ENCODE measurements around the gene TMEM143. TPM values are rescaled to one million over a fixed set of nuclear protein-coding genes. Genes with fewer than 3 reads are reported as not detected.

TMEM143 gene
- total RNA-seq, 1 donor from 2014 or later: 11.2 TPM

DNA sequence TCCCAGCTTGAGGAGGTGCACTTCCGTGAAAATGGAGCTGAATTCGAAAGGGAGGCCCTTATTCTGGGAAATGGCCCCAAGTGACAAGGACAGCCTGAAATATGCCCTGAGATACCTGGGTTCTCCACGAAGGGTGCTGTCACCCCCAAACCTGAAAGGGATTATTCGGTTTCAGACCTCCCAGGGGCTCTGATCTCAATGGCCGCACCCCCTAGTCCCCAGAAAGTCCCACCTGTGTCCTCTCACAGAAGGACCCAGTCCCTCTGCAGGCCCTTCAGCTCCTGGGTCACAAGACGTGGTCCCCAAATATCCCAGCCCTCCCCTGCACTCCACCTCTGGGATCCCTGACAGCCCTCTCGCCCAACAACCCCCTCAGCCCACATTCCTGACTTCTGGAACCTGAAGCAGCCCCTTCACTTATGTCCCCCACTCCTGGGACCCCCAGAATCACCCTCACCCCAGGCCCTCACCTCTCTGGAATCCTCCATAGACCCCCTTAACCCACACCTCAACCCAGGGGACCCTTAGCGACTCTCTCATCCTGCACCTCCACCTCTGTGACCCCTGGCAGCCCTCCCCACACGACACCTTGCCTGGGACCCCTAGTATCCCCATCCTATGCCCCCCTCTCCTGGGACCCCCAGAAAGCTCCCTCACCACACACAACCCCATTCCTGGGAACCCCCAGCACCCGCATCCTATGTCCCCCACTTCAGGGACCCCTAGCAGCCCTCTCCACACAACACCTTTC is 1.0 kb upstream of the TMEM143 start:
- intact Hi-C loops (cut with DNase I): no loop called here
- DNase-seq (ENCODE audit: low spot score) (peak; percentile 69), ATAC-seq (no peak)

GRCh38 chr19:48363500-48363809 is 285 bp downstream of the TMEM143 start:
- intact Hi-C loops (cut with DNase I): no loop called here
- peak; percentile 19 for ATAC-seq
- DNase-seq (ENCODE audit: low spot score): peak; percentile 86

GRCh38 chr19:48362716-48363499 is 832 bp downstream of the TMEM143 start:
- ATAC-seq (peak; percentile 94), DNase-seq (ENCODE audit: low spot score) (peak; percentile 96)
- intact Hi-C loops (cut with DNase I): no loop called here

- no peak for ATAC-seq
- intact Hi-C loops (cut with DNase I): no loop called here
- no peak for DNase-seq (ENCODE audit: low spot score)
These were observed 1.8 kb downstream of the TMEM143 start for GRCh38 chr19:48361912-48362311.

- intact Hi-C loops (cut with DNase I): no loop called here
- no peak for ATAC-seq
- DNase-seq (ENCODE audit: low spot score): no peak
These were observed 4.6 kb downstream of the TMEM143 start for GRCh38 chr19:48359123-48359522.

- no peak for ATAC-seq
- DNase-seq (ENCODE audit: low spot score): no peak
- intact Hi-C loops (cut with DNase I): no loop called here
These were observed 8.3 kb downstream of the TMEM143 start for GRCh38 chr19:48355365-48355954.

DNA sequence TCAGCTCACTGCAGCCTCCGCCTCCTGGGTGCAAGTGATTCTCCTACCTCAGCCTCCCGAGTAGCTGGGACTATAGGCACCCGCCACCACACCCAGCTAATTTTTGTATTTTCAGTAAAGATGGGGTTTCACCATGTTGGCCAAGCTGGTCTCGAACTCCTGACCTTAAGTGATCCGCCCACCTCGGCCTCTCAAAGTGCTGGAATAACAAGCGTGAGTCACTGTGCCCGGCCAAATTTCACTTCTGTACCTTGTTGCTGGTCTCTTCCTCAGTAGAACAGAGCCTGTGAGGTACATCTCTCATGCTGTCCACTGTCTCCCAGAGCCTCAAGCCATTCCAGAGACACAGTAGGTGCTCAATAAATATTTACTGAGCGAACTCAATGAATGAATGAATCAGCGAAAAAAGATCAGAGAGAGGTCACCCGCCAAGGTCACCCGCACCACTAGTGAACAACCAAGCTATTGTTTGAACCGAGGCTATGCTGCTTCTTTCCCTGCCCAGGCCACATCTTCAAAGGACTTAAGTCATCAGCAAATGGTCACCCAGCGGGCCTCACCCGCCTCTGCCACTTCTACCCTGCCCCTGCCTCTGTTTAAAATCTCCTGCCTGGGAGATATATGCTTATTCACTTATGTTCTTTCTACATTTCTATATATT is 9.3 kb downstream of the TMEM143 start:
- no peak for DNase-seq (ENCODE audit: low spot score)
- intact Hi-C loops (cut with DNase I): no loop called here
- ATAC-seq: no peak

- DNase-seq (ENCODE audit: low spot score) (no peak), ATAC-seq (no peak)
- intact Hi-C loops (cut with DNase I): no loop called here
These were observed 10.1 kb downstream of the TMEM143 start for GRCh38 chr19:48353677-48354076.

DNA sequence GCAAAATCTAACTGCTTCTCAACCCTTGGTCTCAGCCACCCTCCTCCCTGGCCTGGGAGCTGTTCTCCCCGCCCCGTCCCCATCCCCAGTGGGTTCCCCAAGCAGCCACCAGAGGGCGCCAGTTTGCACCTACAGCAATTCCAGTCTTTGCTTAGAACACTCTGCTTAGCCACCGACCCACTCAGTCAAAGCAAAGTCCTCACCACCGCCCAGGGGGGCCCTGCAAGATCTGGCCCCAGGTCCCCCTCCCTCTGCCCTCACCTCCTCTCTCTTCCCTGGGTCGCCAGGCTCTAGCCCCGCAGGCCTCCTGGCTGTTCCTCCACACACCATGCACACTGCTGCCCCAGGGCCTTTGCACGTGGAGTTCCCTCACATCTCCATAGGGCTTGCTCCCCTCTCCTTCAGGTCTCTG is 12.4 kb downstream of the TMEM143 start:
- intact Hi-C loops (cut with DNase I): no loop called here

GRCh38 chr19:48350856-48351255 is 12.9 kb downstream of the TMEM143 start:
- ATAC-seq (no peak), DNase-seq (ENCODE audit: low spot score) (no peak)
- intact Hi-C loops (cut with DNase I): no loop called here

More for the DNA sequence above, 12.4 kb downstream of the TMEM143 start:
- DNase-seq (ENCODE audit: low spot score) (peak; percentile 78), ATAC-seq (peak; percentile 60)

GRCh38 chr19:48348737-48349136 is 15.0 kb downstream of the TMEM143 start:
- intact Hi-C loops (cut with DNase I): no loop called here
- DNase-seq (ENCODE audit: low spot score) (no peak), ATAC-seq (no peak)

DNA sequence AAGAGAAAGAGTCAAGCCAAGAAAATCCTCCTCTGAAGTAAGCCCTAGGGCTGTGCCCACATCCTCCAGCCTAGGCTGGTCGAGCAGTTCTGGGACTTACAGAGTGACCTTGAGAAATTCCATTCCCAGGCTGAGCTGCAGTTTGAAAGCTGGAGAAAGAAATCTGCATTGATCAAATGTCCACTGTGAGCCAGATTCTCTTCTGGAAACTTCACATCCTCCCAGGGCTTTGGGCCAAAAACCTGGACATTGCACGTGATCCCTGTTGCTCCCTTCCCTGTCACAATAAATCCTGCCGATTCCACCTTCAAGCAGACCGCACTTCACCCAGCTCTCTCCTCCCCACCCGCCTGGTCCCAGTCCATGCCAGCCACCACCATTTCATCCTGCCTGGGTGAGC is 15.7 kb downstream of the TMEM143 start:
- ATAC-seq (no peak), DNase-seq (ENCODE audit: low spot score) (no peak)

DNA sequence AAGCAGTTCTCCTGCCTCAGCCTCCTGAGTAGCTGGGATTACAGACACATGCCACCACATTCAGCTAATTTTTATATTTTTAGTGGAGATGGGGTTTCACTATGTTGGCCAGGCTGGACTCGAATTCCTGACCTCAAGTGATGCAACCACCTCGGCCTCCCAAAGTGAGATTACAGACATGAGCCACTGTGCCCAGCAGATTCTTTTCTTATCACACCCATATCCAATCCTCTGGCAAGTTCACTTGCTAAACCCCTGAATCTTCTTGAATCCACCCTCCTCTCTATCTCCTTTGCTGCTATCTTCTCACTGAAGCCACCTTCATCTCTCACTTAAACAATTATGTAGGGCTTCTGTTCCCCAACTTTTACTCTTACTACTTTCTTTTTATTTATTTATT is 17.5 kb downstream of the TMEM143 start:
- ATAC-seq: no peak
- no peak for DNase-seq (ENCODE audit: low spot score)
- intact Hi-C loops (cut with DNase I): no loop called here

More for the DNA sequence above, 15.7 kb downstream of the TMEM143 start:
- intact Hi-C loops (cut with DNase I): no loop called here

DNA sequence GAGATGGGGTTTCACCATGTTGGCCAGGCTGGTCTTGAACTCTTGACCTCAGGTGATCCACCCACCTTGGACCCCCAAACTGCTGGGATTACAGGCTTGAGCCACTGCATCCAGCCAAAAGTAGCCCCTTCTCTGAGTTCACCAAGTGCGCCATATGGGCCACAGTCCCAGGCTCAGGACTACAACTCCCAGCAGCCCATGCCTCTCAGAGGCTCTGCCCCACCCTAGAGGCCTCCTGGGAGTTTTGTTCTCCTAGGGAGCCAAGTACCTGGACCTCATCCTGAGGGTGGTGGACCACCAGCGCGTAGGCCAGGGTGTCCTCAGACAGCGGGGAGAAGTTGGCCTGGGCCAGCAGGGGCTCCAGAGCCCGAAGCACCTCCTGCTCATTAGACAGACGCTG is 18.8 kb downstream of the TMEM143 start:
- intact Hi-C loops (cut with DNase I): no loop called here
- no peak for DNase-seq (ENCODE audit: low spot score)
- ATAC-seq: no peak

GRCh38 chr19:48342841-48343540 is 20.7 kb downstream of the TMEM143 start:
- DNase-seq (ENCODE audit: low spot score) (no peak), ATAC-seq (no peak)
- intact Hi-C loops (cut with DNase I): no loop called here

GRCh38 chr19:48342414-48342738 is 21.4 kb downstream of the TMEM143 start:
- ATAC-seq: no peak
- intact Hi-C loops (cut with DNase I): no loop called here
- DNase-seq (ENCODE audit: low spot score): no peak

- DNase-seq (ENCODE audit: low spot score) (no peak), ATAC-seq (no peak)
- intact Hi-C loops (cut with DNase I): no loop called here
These were observed 22.0 kb downstream of the TMEM143 start for GRCh38 chr19:48341515-48342413.

GRCh38 chr19:48340995-48341394 is 22.7 kb downstream of the TMEM143 start:
- intact Hi-C loops (cut with DNase I): no loop called here

More at GRCh38 chr19:48340995-48341394, 22.7 kb downstream of the TMEM143 start:
- ATAC-seq (no peak), DNase-seq (ENCODE audit: low spot score) (no peak)
